GM23338 (cell line): ENCODE data around the gene PIP5K1A. TPM values are rescaled to one million over a fixed set of nuclear protein-coding genes. Genes with fewer than 3 reads are reported as not detected.

Experiments used
- CREB1 ChIP-seq: fragments of 250-450 bp; sonication (Bioruptor Pico); IDR thresholded peaks from 2 replicates; pipeline ENCODE4 v1.5.0; 2020; ENCODE audit warnings: low read depth, mild to moderate bottlenecking, moderate library complexity
- EZH2phosphoT487 ChIP-seq: fragments of 200-600 bp; sonication (generic); IDR thresholded peaks from one replicate; pipeline ENCODE4 v1.8.1; 2018; ENCODE audit warnings: antibody characterized with exemption; ENCODE audit not compliant: unreplicated experiment
- JUNB ChIP-seq: IDR thresholded peaks from one replicate; pipeline ENCODE4 v1.6.1; 2016; ENCODE audit warnings: antibody characterized with exemption; ENCODE audit not compliant: unreplicated experiment
- NANOG ChIP-seq: IDR thresholded peaks from 2 replicates; pipeline ENCODE4 v1.6.1; 2016; ENCODE audit warnings: antibody characterized with exemption, borderline replicate concordance
- STAT1 ChIP-seq: IDR thresholded peaks from one replicate; pipeline ENCODE4 v1.6.1; 2016; ENCODE audit warnings: antibody characterized with exemption; ENCODE audit not compliant: unreplicated experiment
- ZNF114 ChIP-seq: fragments of 250-450 bp; sonication (Bioruptor Pico); IDR thresholded peaks from 2 replicates; pipeline ENCODE4 v1.5.0; 2020; ENCODE audit warnings: mild to moderate bottlenecking, moderate library complexity
- ZNF331 ChIP-seq: fragments of 250-450 bp; sonication (Bioruptor Pico); IDR thresholded peaks from 2 replicates; pipeline ENCODE4 v1.5.0; 2020; ENCODE audit warnings: low read depth, mild to moderate bottlenecking, moderate library complexity
- ZNF462 ChIP-seq: fragments of 250-450 bp; sonication (Bioruptor Pico); IDR thresholded peaks from 2 replicates; pipeline ENCODE4 v1.5.0; 2020; ENCODE audit warnings: mild to moderate bottlenecking, moderate library complexity
- polyA plus RNA-seq: library from polyadenylated mRNA; unstranded; fragments of >200 nt; fragmentation: Nextera tagmentation; extraction: Ambion mirVana; gene quantifications from 2 replicates; pipeline ENCODE4 v1.2.1, GENCODE V29; 2016
- total RNA-seq: library from RNA; depleted of rRNA; stranded (reverse); fragments of >200 nt; shearing (Covaris generic); gene quantifications from 2 replicates; pipeline ENCODE4 v1.2.3, GENCODE V29; 2014
- TF ChIP-seq, protein P1 (sequence below): IDR thresholded peaks from 2 replicates; pipeline ENCODE4 v1.6.1; 2016; ENCODE audit warnings: antibody characterized with exemption

The PIP5K1A gene
- total and polyA plus RNA-seq, 2 experiments from 2014 or later = 23.2 to 63.3 TPM

DNA sequence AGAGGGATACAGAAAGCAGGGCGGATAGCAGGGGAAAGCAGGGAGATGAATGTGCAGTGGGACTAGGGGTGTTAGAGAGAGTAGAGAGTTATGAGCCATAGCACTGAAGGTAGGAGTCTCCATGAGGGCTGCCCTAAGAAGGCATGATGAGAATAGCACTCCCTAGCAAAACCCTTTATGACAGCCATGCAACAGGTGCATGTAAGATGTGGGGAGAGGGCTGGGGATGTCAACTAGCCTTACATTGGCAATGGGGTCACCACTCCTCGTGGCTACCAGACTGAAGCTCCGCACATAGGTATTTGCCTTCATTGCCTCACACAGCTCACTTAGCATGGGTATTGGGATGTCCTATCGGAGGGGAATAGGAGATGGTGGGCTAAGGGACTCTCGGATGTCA lies 27.2 kb upstream of the PIP5K1A start (continued):
- TF ChIP-seq ZNF462 (CRISPR knock-in tag) = no peak
- TF ChIP-seq STAT1 = no peak
- TF ChIP-seq, protein P1, sequence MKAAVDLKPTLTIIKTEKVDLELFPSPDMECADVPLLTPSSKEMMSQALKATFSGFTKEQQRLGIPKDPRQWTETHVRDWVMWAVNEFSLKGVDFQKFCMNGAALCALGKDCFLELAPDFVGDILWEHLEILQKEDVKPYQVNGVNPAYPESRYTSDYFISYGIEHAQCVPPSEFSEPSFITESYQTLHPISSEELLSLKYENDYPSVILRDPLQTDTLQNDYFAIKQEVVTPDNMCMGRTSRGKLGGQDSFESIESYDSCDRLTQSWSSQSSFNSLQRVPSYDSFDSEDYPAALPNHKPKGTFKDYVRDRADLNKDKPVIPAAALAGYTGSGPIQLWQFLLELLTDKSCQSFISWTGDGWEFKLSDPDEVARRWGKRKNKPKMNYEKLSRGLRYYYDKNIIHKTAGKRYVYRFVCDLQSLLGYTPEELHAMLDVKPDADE = no peak
- TF ChIP-seq CREB1 (CRISPR knock-in tag) = no peak
- no peak for TF ChIP-seq ZNF331 (CRISPR knock-in tag)
- TF ChIP-seq ZNF114 (CRISPR knock-in tag) = no peak
- TF ChIP-seq NANOG = no peak
- no peak for TF ChIP-seq JUNB
- TF ChIP-seq EZH2phosphoT487 = no peak
